NCI-H2081 (cell line): ENCODE data around the gene PCDHA6.
"Not testable (repeated sequence)": the region's sequence is repeated elsewhere in the genome, so short reads cannot be mapped to it uniquely, and the experiment has no call there.

ENCODE experiments used
- DNase-seq, 2 experiments: peaks; one replicate each; lab custom pipeline; 2025; lab: John Stamatoyannopoulos, UW

PCDHA6 gene

DNA sequence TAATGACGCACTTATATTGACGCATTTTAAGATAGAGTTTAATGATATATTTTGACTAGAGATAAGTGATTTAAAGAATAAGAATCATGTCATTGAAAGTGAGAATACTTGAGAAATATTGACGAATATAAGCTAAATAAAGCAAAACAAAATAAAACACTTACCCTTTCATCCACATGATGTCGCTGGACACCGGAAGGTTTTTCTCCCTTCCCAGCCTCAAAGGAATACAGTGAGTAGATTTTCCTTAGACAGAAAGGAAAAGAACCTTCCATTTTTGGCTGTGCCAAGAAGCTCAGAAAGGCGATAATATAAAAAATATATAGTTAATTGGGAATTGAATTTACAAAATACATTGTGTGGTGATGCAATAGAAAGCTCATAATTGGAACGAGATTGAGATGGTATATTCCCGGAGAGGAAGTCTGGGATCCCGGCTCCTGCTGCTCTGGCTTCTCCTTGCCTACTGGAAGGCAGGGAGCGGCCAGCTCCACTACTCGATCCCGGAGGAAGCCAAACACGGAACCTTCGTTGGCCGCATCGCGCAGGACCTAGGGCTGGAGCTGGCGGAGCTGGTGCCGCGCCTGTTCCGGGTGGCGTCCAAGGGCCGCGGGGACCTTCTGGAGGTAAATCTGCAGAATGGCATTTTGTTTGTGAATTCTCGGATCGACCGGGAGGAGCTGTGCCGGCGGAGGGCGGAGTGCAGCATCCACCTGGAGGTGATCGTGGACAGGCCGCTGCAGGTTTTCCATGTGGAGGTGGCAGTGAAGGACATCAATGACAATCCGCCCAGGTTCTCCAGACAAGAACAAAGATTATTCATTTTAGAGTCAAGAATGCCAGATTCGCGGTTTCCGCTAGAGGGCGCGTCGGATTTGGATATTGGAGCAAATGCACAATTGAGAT lies 6.1 kb upstream of the PCDHA6 start, which contains the start of gene PCDHA5:
PCDHA5 (plus strand) TSS at position 239 of the 906 bp plus-strand sequence.
- DNase-seq, result no peak

DNA sequence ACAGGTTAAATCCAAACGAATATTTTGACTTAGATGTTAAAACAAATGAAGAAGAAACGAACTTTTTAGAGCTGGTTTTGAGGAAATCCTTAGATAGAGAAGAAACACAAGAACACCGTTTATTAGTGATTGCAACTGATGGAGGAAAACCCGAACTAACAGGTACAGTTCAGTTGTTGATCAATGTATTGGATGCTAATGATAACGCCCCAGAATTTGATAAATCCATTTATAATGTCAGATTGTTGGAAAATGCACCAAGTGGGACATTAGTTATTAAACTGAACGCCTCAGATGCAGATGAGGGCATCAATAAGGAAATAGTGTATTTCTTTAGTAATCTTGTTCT lies 5.5 kb upstream of the PCDHA6 start:
- no peak for DNase-seq

DNA sequence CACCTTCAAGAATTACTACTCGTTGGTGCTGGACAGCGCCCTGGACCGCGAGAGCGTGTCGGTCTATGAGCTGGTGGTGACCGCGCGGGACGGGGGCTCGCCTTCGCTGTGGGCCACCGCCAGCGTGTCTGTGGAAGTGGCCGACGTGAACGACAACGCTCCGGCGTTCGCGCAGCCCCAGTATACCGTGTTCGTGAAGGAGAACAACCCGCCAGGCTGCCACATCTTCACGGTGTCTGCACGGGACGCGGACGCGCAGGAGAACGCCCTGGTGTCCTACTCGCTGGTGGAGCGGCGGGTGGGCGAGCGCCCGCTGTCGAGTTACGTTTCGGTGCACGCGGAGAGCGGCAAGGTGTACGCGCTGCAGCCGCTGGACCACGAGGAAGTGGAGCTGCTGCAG lies 4.8 kb upstream of the PCDHA6 start:
- DNase-seq, result not testable (repeated sequence)

DNA sequence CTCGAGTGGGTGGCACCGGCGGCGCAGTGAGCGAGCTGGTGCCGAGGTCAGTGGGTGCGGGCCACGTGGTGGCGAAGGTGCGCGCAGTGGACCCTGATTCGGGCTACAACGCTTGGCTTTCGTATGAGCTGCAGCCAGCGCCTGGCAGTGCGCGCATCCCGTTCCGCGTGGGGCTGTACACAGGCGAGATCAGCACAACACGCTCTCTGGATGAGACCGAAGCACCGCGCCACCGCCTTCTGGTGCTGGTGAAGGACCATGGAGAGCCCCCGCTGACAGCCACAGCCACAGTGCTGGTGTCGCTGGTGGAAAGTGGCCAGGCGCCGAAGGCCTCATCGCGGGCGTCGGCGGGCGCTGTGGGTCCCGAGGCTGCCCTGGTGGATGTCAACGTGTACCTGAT lies 4.3 kb upstream of the PCDHA6 start:
- DNase-seq, result no peak

DNA sequence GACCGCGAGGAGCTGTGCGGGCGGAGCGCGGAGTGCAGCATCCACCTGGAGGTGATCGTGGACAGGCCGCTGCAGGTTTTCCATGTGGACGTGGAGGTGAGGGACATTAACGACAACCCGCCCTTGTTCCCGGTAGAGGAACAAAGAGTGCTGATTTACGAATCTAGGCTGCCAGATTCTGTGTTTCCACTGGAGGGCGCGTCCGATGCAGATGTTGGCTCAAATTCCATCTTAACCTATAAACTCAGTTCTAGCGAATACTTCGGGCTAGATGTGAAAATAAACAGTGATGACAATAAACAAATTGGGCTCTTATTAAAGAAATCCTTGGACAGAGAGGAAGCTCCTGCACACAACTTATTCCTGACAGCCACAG lies 590 bp downstream of the PCDHA6 start:
- peak; percentile 52 to 74 for DNase-seq

DNA sequence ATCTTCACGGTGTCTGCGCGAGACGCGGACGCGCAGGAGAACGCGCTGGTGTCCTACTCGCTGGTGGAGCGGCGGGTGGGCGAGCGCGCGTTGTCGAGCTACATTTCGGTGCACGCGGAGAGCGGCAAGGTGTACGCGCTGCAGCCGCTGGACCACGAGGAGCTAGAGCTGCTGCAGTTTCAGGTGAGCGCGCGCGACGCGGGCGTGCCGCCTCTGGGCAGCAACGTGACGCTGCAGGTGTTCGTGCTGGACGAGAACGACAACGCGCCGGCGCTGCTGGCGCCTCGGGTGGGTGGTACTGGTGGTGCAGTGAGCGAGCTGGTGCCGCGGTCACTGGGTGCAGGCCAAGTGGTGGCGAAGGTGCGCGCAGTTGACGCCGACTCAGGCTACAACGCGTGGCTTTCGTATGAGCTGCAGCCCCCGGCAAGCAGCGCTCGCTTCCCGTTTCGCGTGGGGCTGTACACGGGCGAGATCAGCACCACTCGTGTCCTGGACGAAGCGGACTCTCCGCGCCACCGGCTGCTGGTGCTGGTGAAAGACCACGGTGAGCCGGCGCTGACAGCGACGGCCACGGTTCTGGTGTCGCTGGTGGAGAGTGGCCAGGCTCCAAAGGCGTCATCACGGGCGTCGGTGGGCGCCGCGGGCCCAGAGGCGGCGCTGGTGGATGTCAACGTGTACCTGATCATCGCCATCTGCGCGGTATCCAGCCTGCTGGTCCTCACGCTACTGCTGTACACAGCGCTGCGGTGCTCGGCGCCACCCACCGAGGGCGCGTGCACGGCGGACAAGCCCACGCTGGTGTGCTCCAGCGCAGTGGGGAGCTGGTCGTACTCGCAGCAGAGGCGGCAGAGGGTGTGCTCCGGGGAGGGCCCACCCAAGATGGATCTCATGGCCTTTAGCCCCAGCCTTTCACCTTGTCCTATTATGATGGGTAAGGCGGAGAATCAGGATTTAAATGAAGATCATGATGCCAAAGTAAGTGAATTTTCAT lies 2.0 kb downstream of the PCDHA6 start:
- not testable (repeated sequence) for DNase-seq

DNA sequence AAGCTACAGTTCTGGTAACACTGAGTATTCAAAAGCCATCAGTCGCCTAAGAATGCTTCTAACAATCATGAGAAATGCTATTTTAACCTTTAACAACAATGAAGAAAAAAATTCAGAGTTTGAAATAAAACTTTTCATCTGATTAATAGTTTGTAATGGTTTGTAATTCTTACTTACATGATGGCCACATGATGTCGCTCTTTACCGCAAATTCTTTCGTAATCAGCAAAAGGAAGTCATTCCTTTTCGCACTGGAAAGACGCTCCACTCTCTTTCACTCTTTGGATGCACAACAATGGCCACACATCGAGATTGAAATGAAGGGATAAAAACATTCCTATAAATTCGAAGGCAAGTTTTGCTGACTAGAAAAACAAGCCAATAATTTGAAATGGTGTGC lies 6.2 kb downstream of the PCDHA6 start, which contains the start of gene PCDHA7:
PCDHA7 (plus strand) TSS at position 277 of the 400 bp plus-strand sequence; CDS start at position 392, 115 bp downstream.
- no peak for DNase-seq

DNA sequence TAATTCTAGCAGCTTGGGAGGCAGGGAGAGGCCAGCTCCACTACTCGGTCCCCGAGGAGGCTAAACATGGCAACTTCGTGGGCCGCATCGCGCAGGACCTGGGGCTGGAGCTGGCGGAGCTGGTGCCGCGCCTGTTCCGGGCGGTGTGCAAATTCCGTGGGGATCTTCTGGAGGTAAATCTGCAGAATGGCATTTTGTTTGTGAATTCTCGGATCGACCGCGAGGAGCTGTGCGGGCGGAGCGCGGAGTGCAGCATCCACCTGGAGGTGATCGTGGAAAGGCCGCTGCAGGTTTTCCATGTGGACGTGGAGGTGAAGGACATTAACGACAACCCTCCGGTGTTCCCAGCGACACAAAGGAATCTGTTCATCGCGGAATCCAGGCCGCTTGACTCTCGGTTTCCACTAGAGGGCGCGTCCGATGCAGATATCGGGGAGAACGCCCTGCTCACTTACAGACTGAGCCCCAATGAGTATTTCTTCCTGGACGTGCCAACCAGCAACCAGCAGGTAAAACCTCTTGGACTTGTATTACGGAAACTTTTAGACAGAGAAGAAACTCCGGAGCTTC lies 6.8 kb downstream of the PCDHA6 start:
- not testable (repeated sequence) for DNase-seq

DNA sequence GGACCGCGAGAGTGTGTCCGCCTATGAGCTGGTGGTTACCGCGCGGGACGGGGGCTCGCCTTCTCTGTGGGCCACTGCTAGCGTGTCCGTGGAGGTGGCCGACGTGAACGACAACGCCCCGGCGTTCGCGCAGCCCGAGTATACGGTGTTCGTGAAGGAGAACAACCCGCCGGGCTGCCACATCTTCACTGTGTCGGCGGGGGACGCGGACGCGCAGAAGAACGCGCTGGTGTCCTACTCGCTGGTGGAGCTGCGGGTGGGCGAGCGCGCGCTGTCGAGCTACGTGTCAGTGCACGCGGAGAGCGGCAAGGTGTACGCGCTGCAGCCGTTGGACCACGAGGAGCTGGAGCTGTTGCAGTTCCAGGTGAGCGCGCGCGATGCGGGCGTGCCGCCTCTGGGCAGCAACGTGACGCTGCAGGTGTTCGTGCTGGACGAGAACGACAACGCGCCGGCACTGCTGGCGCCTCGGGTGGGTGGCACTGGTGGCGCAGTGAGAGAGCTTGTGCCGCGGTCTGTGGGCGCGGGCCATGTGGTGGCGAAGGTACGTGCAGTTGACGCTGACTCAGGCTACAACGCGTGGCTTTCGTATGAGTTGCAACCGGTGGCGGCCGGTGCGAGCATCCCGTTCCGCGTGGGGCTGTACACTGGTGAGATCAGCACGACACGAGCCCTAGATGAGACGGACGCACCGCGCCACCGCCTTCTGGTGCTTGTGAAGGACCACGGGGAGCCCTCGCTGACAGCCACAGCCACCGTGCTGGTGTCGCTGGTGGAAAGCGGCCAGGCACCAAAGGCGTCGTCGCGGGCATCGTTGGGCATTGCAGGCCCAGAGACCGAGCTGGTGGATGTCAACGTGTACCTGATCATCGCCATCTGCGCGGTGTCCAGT lies 8.1 kb downstream of the PCDHA6 start:
- no peak for DNase-seq

DNA sequence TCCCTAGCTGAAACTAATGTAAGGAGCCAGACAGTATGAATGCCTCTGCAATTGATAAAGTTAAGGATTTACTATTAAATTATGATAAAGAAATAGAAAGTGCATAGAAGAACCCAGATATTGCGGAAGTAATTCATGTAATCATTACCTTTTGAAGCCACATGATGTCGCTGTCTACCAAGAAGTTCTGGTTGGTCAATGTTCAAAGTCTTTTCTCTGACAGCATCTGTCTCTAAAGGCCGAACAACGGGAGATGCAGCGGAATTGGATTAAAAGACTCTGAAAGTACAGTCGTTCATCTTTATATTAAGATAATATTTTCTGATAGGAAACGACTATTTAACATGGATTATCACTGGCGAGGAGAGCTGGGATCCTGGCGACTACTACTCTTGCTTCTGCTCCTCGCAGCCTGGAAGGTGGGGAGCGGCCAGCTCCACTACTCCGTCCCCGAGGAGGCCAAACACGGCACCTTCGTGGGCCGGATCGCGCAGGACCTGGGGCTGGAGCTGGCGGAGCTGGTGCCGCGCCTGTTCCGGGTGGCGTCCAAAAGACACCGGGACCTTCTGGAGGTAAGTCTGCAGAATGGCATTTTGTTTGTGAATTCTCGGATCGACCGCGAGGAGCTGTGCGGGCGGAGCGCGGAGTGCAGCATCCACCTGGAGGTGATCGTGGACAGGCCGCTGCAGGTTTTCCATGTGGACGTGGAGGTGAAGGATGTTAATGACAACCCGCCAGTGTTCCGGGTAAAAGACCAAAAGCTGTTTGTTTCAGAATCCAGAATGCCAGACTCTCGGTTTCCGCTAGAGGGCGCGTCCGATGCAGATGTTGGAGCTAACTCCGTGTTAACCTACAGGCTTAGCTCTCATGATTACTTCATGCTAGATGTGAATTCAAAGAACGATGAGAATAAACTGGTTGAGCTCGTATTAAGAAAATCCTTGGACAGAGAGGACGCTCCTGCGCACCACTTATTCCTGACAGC lies 13.5 kb downstream of the PCDHA6 start, which contains the start of gene PCDHA8:
PCDHA8 (plus strand) TSS at position 210 of the 985 bp plus-strand sequence; CDS start at position 345, 135 bp downstream.
- DNase-seq, result peak; percentile 66 to 82

DNA sequence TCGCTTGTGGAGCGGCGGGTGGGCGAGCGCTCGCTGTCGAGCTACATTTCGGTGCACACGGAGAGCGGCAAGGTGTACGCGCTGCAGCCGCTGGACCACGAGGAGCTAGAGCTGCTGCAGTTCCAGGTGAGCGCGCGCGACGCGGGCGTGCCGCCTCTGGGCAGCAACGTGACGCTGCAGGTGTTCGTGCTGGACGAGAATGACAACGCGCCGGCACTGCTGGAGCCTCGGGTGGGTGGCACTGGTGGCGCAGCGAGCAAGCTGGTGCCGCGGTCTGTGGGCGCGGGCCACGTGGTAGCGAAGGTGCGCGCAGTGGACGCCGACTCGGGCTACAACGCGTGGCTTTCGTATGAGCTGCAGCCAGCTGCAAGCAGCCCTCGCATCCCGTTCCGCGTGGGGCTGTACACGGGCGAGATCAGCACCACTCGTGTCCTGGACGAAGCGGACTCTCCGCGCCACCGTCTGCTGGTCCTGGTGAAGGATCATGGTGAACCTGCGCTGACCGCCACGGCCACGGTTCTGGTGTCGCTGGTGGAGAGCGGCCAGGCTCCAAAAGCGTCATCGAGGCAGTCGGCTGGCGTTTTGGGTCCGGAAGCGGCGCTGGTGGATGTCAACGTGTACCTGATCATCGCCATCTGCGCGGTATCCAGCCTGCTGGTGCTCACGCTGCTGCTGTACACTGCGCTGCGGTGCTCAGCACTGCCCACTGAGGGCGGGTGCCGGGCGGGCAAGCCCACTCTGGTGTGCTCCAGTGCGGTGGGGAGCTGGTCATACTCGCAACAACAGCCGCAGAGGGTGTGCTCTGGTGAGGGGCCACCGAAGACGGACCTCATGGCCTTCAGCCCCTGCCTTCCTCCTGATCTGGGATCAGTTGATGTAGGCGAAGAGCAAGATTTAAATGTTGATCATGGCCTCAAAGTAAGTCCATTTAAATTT lies 15.3 kb downstream of the PCDHA6 start:
- DNase-seq, result no peak

DNA sequence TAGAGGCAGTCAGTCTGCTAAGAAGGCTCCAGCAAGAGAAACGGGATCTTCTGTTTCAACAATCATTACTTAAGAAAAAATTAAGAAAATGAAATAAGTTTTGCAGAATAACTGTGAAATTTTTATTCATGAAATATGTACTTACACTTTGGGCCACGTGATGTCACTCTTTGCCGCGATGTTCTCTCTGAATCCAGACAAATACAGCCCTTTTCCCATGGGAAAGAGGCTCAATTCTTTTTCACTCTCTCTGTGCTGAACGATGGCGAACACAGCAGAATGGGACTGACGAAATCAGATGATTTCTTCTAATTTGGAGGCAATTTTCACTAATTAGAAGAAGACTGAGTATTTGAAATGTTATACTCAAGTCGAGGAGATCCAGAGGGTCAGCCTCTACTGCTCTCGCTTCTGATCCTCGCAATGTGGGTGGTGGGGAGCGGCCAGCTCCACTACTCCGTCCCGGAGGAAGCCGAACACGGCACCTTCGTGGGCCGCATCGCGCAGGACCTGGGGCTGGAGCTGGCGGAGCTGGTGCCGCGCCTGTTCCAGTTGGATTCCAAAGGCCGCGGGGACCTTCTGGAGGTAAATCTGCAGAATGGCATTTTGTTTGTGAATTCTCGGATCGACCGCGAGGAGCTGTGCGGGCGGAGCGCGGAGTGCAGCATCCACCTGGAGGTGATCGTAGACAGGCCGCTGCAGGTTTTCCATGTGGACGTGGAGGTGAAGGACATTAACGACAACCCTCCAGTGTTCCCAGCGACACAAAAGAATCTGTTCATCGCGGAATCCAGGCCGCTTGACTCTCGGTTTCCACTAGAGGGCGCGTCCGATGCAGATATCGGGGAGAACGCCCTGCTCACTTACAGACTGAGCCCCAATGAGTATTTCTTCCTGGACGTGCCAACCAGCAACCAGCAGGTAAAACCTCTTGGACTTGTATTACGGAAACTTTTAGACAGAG lies 20.7 kb downstream of the PCDHA6 start, which contains the start of gene PCDHA9:
PCDHA9 (plus strand) TSS at position 244 of the 964 bp plus-strand sequence; CDS start at position 358, 114 bp downstream.
- DNase-seq, result not testable (repeated sequence)

DNA sequence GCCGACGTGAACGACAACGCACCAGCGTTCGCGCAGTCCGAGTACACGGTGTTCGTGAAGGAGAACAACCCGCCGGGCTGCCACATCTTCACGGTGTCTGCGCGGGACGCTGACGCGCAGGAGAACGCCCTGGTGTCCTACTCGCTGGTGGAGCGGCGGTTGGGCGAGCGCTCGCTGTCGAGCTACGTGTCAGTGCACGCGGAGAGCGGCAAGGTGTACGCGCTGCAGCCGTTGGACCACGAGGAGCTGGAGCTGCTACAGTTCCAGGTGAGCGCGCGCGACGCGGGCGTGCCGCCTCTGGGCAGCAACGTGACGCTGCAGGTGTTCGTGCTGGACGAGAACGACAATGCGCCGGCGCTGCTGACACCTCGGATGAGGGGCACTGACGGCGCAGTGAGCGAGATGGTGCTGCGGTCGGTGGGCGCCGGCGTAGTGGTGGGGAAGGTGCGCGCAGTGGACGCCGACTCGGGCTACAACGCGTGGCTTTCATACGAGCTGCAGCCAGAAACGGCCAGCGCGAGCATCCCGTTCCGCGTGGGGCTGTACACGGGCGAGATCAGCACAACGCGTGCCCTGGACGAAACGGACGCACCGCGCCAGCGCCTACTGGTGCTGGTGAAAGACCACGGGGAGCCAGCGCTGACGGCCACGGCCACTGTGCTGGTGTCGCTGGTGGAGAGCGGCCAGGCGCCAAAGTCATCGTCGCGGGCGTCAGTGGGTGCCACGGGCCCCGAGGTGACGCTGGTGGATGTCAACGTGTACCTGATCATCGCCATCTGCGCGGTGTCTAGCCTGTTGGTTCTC lies 22.3 kb downstream of the PCDHA6 start:
- not testable (repeated sequence) for DNase-seq

DNA sequence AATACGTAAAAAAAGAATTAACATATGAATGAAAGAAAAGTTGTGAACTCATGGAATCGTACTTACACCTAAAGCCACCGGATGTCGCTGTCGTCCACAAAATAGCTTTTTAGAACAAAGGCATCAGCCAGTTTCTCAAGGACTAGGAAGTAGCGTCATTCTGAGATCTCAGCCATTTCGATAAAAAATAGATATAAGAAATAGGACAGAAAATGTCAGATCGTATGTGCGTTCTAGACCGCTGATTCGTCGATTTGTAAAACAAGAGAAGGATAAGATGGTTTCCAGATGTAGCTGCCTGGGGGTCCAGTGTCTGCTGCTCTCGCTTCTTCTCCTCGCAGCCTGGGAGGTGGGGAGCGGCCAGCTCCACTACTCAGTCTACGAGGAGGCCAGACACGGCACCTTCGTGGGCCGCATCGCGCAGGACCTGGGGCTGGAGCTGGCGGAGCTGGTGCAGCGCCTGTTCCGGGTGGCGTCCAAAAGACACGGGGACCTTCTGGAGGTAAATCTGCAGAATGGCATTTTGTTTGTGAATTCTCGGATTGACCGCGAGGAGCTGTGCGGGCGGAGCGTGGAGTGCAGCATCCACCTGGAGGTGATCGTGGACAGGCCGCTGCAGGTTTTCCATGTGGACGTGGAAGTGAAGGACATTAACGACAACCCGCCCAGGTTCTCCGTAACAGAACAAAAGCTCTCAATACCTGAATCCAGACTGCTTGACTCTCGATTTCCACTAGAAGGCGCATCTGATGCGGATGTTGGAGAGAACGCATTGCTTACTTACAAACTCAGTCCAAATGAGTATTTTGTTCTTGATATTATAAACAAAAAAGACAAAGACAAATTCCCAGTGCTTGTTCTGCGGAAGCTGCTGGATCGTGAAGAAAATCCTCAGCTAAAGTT lies 28.3 kb downstream of the PCDHA6 start, which contains the start of gene PCDHA10:
PCDHA10 (plus strand) TSS at position 126 of the 903 bp plus-strand sequence; CDS start at position 278, 152 bp downstream.
- no peak for DNase-seq
